HCT116 (cell line): ENCODE results near the gene VAMP2. TPM values are rescaled to one million over a fixed set of nuclear protein-coding genes. Genes with fewer than 3 reads are reported as not detected.

Experiments used
- ATAC-seq: fragments of 200-7000 bp; cut with Tn5 transposase; 2 replicates; pipeline ENCODE4 v1.9.1; 2020; ENCODE audit warnings: mild to moderate bottlenecking, moderate library complexity
- BruUV-seq: library from RNA; stranded (reverse); fragments of 400-500 nt; replicated peaks from 2 replicates; lab custom pipeline; 2021; lab: Mats Ljungman, UMichigan
- CTCF ChIA-PET: fragments of 300-600 bp; sonication (Branson Sonifier 250); formaldehyde crosslinking; loops from one replicate; lab custom pipeline; 2021; ENCODE audit warnings: antibody characterized with exemption; lab: Charles Lee
- POLR2A ChIA-PET: fragments of 300-600, 350-600 bp; sonication (Branson Sonifier 250); formaldehyde crosslinking; loops from one replicate; lab custom pipeline; 2021; ENCODE audit warnings: antibody characterized with exemption; lab: Charles Lee
- RAD21 ChIA-PET, 2 experiments: fragments of 300-600 bp; sonication (Branson Sonifier 250); formaldehyde crosslinking; loops; one replicate each; lab custom pipeline; 2023; ENCODE audit warnings: low total read pairs in 2 of 2; ENCODE audit not compliant: uncharacterized antibody in 2 of 2, unreplicated experiment in 2 of 2, low non-redundant PET in 1 of 2; lab: Charles Lee
- DNase-seq: peaks from one replicate; pipeline ENCODE4 v3.0.0-alpha.2; 2010; ENCODE audit warnings: low read depth, low spot score
- H2AFZ ChIP-seq: fragments of 200-600 bp; shearing (Covaris generic), sonication (generic); 2 replicates; pipeline ENCODE4 v1.6.1; 2017; ENCODE audit warnings: low read depth, mixed run types, mixed read lengths, antibody characterized with exemption, low read length; ENCODE audit not compliant: poor library complexity, severe bottlenecking
- H3K27ac ChIP-seq: 2 replicates; pipeline ENCODE4 v1.5.1; 2012; ENCODE audit warnings: low read depth, low read length
- H3K27me3 ChIP-seq: fragments of 200-600 bp; sonication (generic); 2 replicates; pipeline ENCODE4 v1.6.1; 2016; ENCODE audit warnings: mixed run types, low read length, mixed read lengths; ENCODE audit not compliant: insufficient read depth
- H3K36me3 ChIP-seq, 2 experiments: fragments of 200-500 bp in 1 of 2; fragments of 200-600 bp in 1 of 2; sonication (Bioruptor generic) in 1 of 2; sonication (generic) in 1 of 2; 2 replicates each; pipeline versions ENCODE4 v1.5.1 to v1.6.1; 2014 to 2016; ENCODE audit warnings: low read length in 2 of 2, inconsistent platforms in 1 of 2, mixed read lengths in 1 of 2, mixed run types in 1 of 2; ENCODE audit not compliant: insufficient read depth in 2 of 2, control insufficient read depth in 1 of 2
- H3K4me1 ChIP-seq, 2 experiments: fragments of 200-600 bp in 1 of 2; sonication (generic) in 1 of 2; 2 replicates each; pipeline versions ENCODE4 v1.5.1 to v1.6.1; 2012 to 2017; ENCODE audit warnings: low read length in 2 of 2, inconsistent platforms in 1 of 2, mild to moderate bottlenecking in 1 of 2, mixed read lengths in 1 of 2, mixed run types in 1 of 2, moderate library complexity in 1 of 2; ENCODE audit not compliant: insufficient read depth in 2 of 2, control insufficient read depth in 1 of 2
- H3K4me2 ChIP-seq: fragments of 200-600 bp; sonication (generic); 2 replicates; pipeline ENCODE4 v1.6.1; 2017; ENCODE audit warnings: mixed run types, low read length, mixed read lengths
- H3K4me3 ChIP-seq, 2 experiments: fragments of 200-600 bp in 1 of 2; sonication (generic) in 1 of 2; replicated peaks in 1 of 2; 2 replicates each; pipeline ENCODE4 v1.5.1; 2011 to 2016; ENCODE audit warnings: low read length in 2 of 2, control low read depth in 1 of 2, low read depth in 1 of 2, mild to moderate bottlenecking in 1 of 2, mixed read lengths in 1 of 2, mixed run types in 1 of 2
- H3K79me2 ChIP-seq: fragments of 200-600 bp; sonication (generic); 2 replicates; pipeline ENCODE4 v1.6.1; 2017; ENCODE audit warnings: mild to moderate bottlenecking, mixed run types, low read length, moderate library complexity, mixed read lengths; ENCODE audit not compliant: insufficient read depth
- H3K9ac ChIP-seq: fragments of 200-600 bp; sonication (generic); 2 replicates; pipeline ENCODE4 v1.6.1; 2016; ENCODE audit warnings: low read length, mixed read lengths
- H3K9me2 ChIP-seq: fragments of 200-600 bp; sonication (generic), shearing (Covaris generic); 2 replicates; pipeline ENCODE4 v1.6.1; 2017; ENCODE audit warnings: mixed run types, mild to moderate bottlenecking, moderate library complexity; ENCODE audit not compliant: insufficient read depth
- H3K9me3 ChIP-seq, 2 experiments: fragments of 200-500 bp in 1 of 2; fragments of 200-600 bp in 1 of 2; sonication (Bioruptor generic) in 1 of 2; sonication (generic) in 1 of 2; 2 replicates each; pipeline ENCODE4 v1.6.1; 2014 to 2017; ENCODE audit warnings: low read length in 2 of 2, mixed read lengths in 2 of 2, inconsistent platforms in 1 of 2, low read depth in 1 of 2, mild to moderate bottlenecking in 1 of 2, mixed run types in 1 of 2, moderate library complexity in 1 of 2; ENCODE audit not compliant: control insufficient read depth in 1 of 2, insufficient read depth in 1 of 2
- H4K20me1 ChIP-seq: fragments of 200-600 bp; sonication (generic), shearing (Covaris generic); 2 replicates; pipeline ENCODE4 v1.6.1; 2017; ENCODE audit warnings: mixed run types, mild to moderate bottlenecking, moderate library complexity; ENCODE audit not compliant: insufficient read depth
- CTCF ChIP-seq, 3 experiments: fragments of 200-600 bp in 1 of 3; sonication (generic) in 1 of 3; IDR thresholded peaks in 2 of 3; conservative IDR thresholded peaks in 1 of 3; 2 replicates each; pipeline ENCODE4 v1.5.1; 2012 to 2017; ENCODE audit warnings: low read depth in 2 of 3, low read length in 2 of 3, antibody characterized with exemption in 1 of 3, borderline replicate concordance in 1 of 3, control low read depth in 1 of 3, mild to moderate bottlenecking in 1 of 3, mixed read lengths in 1 of 3, mixed run types in 1 of 3, moderate library complexity in 1 of 3; ENCODE audit not compliant: insufficient read depth in 1 of 3
- FOSL1 ChIP-seq: IDR thresholded peaks from 2 replicates; pipeline ENCODE4 v1.6.1; 2012; ENCODE audit warnings: low read depth
- POLR2A ChIP-seq: IDR thresholded peaks from 2 replicates; pipeline ENCODE4 v1.7.0; 2011; ENCODE audit warnings: borderline replicate concordance; ENCODE audit not compliant: insufficient read depth, insufficient read length; ENCODE audit errors: extremely low read depth
- RAD21 ChIP-seq: IDR thresholded peaks from 2 replicates; pipeline ENCODE4 v1.6.1; 2012; ENCODE audit warnings: low read depth, mild to moderate bottlenecking
- SP1 ChIP-seq: IDR thresholded peaks from 2 replicates; pipeline ENCODE4 v1.6.1; 2012; ENCODE audit warnings: low read depth
- YY1 ChIP-seq: IDR thresholded peaks from 2 replicates; pipeline ENCODE4 v1.6.1; 2011; ENCODE audit warnings: low read length, low read depth, moderate library complexity, mild to moderate bottlenecking; ENCODE audit not compliant: insufficient replicate concordance; ENCODE audit errors: extremely low read depth
- ZBTB33 ChIP-seq: IDR thresholded peaks from 2 replicates; pipeline ENCODE4 v1.6.1; 2011; ENCODE audit warnings: mild to moderate bottlenecking, low read length, moderate library complexity; ENCODE audit not compliant: insufficient replicate concordance; ENCODE audit errors: extremely low read depth
- intact Hi-C: fragments of 100-400 bp; cut with micrococcal nuclease; formaldehyde crosslinking; loops from 2 replicates; pipeline ENCODE4 v1.10.0; 2022
- total RNA-seq: library from RNA; stranded (reverse); gene quantifications from one replicate; pipeline ENCODE4 v1.2.1, GENCODE V29; 2021; ENCODE audit not compliant: unreplicated experiment
- TF ChIP-seq, protein P1 (sequence below): IDR thresholded peaks from 2 replicates; pipeline ENCODE4 v1.6.1; 2012

The VAMP2 gene
- total RNA-seq, 1 experiment from 2014 or later: 35.9 TPM

DNA sequence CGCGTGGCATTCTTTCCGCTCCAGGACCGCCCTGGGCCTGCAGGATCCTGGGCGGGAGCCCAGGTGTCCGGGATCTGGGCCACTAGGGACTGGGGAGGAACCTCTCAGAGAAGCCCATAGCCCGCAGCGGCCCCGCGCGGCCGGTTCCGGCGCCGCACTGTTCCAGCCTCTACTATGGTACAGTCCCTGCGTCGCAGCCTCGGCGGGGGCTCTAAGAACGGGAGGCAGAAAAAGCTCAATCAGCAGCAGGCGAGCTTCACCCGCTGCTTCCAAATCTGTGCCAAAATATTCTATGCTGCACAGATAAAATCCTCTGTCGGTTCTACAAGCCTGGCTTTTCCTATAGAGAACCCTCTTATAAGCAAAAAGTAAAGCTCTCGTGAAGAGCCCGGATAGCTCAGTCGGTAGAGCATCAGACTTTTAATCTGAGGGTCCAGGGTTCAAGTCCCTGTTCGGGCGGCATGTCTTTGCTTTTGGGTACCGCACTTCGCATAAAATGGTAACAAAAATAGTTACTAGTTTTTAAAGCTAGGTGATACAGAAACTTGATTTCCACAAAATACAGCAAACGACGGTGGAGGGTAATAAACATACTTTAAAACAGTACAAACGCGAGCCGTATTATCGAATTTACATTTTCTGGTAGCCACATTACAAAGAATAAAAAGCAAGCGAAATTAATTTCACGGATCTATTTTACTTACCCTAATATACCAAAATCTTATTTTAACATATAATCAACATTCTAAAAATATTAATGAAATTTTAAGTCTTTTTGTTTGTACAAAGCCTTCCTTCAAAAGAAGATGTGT lies 43.8 kb downstream of the VAMP2 start:
- ChIA-PET POLR2A (interaction anchor here (0.6 to 4.1 kb wide), 12 partner anchors 11 to 129 kb away, joined by 3 to 43 read pairs (median 5); partner anchors contain the start of genes AURKB, CTC1, PER1 and PFAS), RAD21 (interaction anchor here (0.6 to 0.9 kb wide), 4 partner anchors 21 to 105 kb away, joined by 3 to 6 read pairs (median 4); no protein-coding TSS in a partner anchor), CTCF (interaction anchor here (0.7 to 4.0 kb wide), 29 partner anchors 8 to 177 kb away, joined by 3 to 26 read pairs (median 5); partner anchors contain the start of genes AURKB, CTC1, RANGRF and SLC25A35)
- H3K27ac ChIP-seq: peak overlapping the region; percentile 83
- intact Hi-C loops: loop anchor here (1.0 to 5.0 kb wide), 4 partner anchors 42 to 129 kb away; partner anchors contain the start of gene CTC1
- peak overlapping the region; percentile 88 for H3K9ac ChIP-seq
- no peaks in the 10 kb centered on the region for H3K36me3 ChIP-seq
- peak overlapping the region; percentile 52 to 59 for H3K4me3 ChIP-seq
- no peaks in the 10 kb centered on the region for H3K9me3 ChIP-seq
- peak overlapping the region; percentile 98 for H3K4me2 ChIP-seq
- ATAC-seq (peak; percentile 61), DNase-seq (peak; percentile 65)
- H4K20me1 ChIP-seq: peaks cover 3% of the 10 kb centered on the region; the same call in 1 of the 2 replicates
- no TSS peak for BruUV-seq
- no peaks in the 10 kb centered on the region for H3K27me3 ChIP-seq
- H2AFZ ChIP-seq: peak overlapping the region; percentile 87
- H3K79me2 ChIP-seq: no peaks in the 10 kb centered on the region
- TF ChIP-seq YY1: peak; percentile 42
- TF ChIP-seq POLR2A: no peak
- TF ChIP-seq ZBTB33: no peak
- no peak for TF ChIP-seq FOSL1
- TF ChIP-seq, protein P1, sequence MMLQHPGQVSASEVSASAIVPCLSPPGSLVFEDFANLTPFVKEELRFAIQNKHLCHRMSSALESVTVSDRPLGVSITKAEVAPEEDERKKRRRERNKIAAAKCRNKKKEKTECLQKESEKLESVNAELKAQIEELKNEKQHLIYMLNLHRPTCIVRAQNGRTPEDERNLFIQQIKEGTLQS: peak; percentile 99; the same call in 1 of the 2 replicates
- TF ChIP-seq SP1: no peak
- TF ChIP-seq RAD21: peak; percentile 58
- TF ChIP-seq CTCF (IDR thresholded peaks at IDR 0.05 in 2 of 3, conservative IDR thresholded peaks at IDR 0.05 in 1 of 3; ENCODE audit: borderline replicate concordance in 1 of 3, insufficient read depth in 1 of 3, low read depth in 2 of 3, low read length in 2 of 3): peak; percentile 65 to 83 (median 79); a peak in 5 of 6 replicates
- peaks cover 22 to 66% of the 10 kb centered on the region in 2 experiments for H3K4me1 ChIP-seq
- no peaks in the 10 kb centered on the region for H3K9me2 ChIP-seq
